NCI-H2196 treated with DMSO at 0.1 percent for 48 hours (cell line): ENCODE measurements around the gene MED27.
"Not testable (repeated sequence)": the region's sequence is repeated elsewhere in the genome, so short reads cannot be mapped to it uniquely, and the experiment has no call there.

Experiments used
- DNase-seq: peaks from one replicate; lab custom pipeline; 2025; ENCODE audit not compliant: unreplicated experiment; lab: John Stamatoyannopoulos, UW

The MED27 gene

GRCh38 chr9:132077881-132078698 is 1.6 kb downstream of the MED27 start:
- DNase-seq, result peak; percentile 12

GRCh38 chr9:132075853-132076252 is 3.8 kb downstream of the MED27 start:
- DNase-seq, result no peak

GRCh38 chr9:132074736-132075135 is 4.9 kb downstream of the MED27 start:
- DNase-seq, result no peak

GRCh38 chr9:132071847-132072507 is 7.7 kb downstream of the MED27 start:
- no peak for DNase-seq

DNA sequence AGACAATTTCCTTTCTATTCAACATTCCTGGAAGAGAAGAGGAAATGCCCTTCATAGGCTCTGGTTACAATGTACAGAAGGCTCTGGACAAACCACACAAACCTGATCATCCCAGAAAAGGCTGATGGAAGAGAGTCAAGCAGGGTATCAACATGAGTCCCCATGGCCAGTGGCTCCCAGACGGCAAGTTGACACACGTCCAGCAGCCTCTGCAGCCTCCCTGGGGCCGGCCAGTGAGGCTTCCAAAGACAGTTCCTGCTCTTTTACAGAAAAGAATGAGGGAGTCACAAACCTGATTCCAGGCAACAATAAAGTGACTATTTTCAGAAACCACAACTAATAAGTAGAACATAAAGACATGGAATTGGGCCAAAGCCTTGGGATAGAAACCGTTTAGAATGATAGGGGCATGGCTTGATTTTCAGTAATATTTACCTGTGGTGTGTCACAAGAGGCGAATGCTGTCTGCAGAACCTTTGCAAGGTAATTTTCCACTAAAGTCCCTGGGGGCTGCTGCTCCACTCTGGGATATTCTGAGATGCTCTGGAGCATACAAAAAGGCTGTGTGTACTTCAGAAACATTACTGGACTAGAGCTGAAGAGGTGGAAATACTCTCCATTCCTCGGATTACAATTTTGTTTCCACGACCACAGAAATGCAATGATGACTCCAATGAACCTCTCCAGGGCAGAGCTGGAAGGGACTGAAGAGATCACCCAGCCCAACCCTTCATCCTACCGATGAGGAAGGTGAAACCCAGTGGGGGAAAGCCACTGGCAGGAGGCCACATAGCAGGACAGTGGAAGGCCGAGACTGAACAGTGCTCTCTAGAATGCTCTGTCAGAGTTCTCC is 10.4 kb downstream of the MED27 start:
- DNase-seq, result peak; percentile 57

- no peak for DNase-seq
Measured at GRCh38 chr9:132068605-132069004, 11.1 kb downstream of the MED27 start.

- no peak for DNase-seq
Measured at GRCh38 chr9:132066511-132066910, 13.2 kb downstream of the MED27 start.

GRCh38 chr9:132066057-132066456 is 13.6 kb downstream of the MED27 start:
- DNase-seq, result no peak

DNA sequence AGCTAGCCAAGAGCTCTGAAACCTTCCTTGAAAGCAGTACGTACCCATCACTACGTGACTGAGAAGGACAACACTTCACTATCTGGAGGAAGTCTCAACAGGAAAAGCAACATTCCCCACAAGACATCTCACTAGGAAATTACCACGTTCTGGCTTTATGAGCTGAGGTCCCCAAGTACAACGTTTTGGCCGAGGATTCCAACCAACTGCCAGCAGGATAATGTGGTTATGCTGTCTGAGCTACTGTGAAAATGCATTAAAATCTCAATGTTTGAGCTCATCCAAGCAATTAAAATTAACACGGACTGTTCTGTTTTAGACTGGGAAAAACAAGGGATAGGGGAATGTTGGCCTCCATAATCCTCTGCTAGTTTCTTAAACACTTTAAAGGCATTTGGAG is 16.4 kb downstream of the MED27 start:
- no peak for DNase-seq

- DNase-seq, result no peak
Measured at GRCh38 chr9:132062806-132063205, 16.9 kb downstream of the MED27 start.

GRCh38 chr9:132061526-132061925 is 18.1 kb downstream of the MED27 start:
- DNase-seq, result no peak

DNA sequence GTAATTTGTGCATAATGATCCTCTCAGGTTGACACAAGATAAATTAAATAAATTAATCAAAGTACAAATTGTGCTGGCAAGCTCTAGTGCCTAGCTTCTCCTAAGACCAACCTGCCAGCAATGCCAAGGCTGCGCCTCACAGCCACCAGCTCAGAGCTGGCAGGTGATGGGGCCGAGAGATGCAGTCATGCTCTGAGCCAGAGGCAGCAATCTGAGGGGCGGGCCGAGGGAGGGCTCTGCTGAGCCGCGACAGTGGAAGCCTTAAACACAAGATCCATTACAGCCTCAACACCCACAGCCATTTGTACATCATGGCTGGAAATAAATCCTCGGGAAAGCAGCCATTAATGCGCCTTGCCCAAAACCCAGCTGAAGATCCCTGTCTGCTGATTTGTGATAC is 20.3 kb downstream of the MED27 start:
- DNase-seq, result no peak

- not testable (repeated sequence) for DNase-seq
Measured at GRCh38 chr9:132058226-132058625, 21.4 kb downstream of the MED27 start.

- no peak for DNase-seq
Measured at GRCh38 chr9:132056717-132057560, 22.7 kb downstream of the MED27 start.

DNA sequence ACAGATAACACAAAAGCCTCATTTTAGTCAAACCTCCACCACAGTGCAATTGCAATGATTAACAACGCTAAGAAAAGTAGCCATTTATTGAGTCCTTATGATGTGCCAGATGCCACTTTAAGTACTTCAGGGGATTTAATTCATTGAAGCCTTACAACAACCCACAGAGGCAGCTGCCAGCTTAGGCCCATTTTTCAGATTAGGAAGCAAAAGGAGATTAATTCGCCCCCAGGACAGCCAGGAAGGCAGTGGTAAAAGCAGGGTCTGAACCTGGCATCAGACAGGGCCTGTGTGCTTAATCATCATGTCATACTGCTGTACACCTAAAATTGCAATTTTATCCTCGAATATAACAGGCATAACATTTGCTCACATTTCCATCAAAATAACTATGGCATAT is 23.9 kb downstream of the MED27 start:
- no peak for DNase-seq

- DNase-seq, result no peak
Measured at GRCh38 chr9:132054024-132054423, 25.6 kb downstream of the MED27 start.

DNA sequence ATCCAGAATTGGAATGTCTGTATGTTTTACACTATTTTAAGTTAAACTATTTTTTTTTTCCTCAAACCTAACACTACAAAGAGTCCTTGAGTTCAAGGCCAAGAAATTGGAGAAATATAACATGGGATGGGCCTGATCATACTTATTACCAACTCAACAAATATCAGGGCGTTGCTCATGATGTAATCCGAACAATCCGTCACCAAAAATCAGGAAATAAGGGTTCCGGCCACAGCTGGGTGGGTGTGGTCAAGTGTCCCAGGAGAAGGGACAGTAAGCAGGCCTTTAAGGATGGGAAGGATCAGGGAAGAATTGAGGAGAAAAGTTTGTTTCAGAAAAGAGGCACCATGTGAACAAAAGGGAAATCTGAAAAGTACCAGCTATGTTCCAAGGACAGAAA is 29.8 kb downstream of the MED27 start:
- no peak for DNase-seq

DNA sequence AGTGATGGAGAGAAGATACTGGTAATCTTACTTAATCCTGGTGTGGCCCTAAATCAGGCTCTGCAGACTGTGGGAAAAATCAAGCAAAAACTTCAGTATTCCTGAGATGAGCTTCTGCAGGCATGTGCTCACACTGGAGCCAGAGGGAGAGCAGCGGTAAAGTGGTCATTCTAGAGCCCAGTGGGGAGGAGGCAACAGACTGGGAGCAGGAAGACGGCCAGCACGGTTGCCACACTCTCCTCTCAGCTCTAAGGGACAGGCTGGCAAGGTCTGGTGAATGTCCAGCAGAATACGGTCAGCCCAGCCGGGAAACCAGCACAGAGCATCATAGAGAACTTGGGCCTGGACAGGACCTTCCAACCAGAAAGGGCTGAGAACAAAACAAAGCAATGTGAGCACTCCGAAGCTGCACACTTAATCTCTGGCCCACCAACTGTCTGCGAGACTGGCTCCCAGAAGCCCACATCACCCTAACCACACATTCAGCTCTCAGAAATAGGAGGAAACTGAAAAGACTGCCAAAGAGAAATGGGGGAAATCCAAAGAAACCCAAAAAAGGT is 30.3 kb downstream of the MED27 start:
- DNase-seq, result no peak

- no peak for DNase-seq
Measured at GRCh38 chr9:132048201-132048600, 31.5 kb downstream of the MED27 start.

- no peak for DNase-seq
Measured at GRCh38 chr9:132046456-132046855, 33.2 kb downstream of the MED27 start.
